GM13977 (cell line): ENCODE measurements around the gene RECQL5.
"Not testable (repeated sequence)": the region's sequence is repeated elsewhere in the genome, so short reads cannot be mapped to it uniquely, and the experiment has no call there.

Source experiments
- DNase-seq: peaks from one replicate; pipeline ENCODE4 v3.0.0; 2012; ENCODE audit warnings: low spot score
- in situ Hi-C: fragments of 300-500 bp; cut with MboI; formaldehyde crosslinking; loops from one replicate; pipeline ENCODE4 v1.12.0; 2022; ENCODE audit warnings: low sequenced_read_pairs, low pct_unique_long_range_greater_than_20kb, mixed read lengths, inconsistent platforms; ENCODE audit not compliant: unreplicated experiment
- TF ChIP-seq, protein P1 (sequence below): IDR thresholded peaks from 2 replicates; pipeline ENCODE4 v1.5.1; 2012; ENCODE audit warnings: mild to moderate bottlenecking, control low read depth; ENCODE audit not compliant: insufficient read depth; ENCODE audit errors: extremely low read depth, missing control alignments

RECQL5 gene

DNA sequence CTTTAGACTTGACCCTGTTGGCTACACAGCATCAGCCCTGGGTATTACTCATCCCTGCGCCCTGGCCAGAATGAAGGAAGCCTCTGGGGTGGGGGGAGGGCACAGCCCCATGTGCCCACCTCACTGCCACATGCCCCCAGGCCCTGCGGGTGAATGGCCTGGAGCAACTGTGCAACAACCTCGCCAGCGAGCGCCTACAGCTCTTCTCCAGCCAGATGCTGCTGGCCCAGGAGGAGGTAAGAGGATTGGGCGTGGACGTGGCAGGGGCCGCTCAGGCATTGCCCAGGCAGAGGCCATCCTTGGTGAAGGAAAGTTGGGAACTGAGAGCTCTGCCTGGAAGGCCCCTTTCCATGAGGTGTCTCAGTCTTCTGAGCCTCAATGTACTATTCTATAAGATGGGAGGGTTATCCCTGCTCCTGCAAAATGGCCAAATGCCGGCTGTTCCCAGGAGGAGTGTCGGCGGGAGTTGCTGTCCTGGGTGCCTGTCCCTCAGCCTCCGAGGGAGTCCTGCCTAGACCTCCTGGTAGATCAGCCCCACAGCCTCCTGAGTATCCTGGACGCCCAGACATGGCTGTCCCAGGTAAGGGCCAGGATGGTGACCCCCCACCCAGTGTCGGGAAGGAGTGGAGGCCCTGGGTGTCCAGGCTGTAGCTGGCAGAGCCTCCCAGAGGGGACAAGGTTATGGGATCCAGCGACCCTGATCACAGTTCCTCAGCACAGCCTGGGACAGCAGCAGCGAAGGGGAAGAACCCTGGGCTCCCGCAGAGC lies 70.5 kb downstream of the RECQL5 start:
- TF ChIP-seq, protein P1, sequence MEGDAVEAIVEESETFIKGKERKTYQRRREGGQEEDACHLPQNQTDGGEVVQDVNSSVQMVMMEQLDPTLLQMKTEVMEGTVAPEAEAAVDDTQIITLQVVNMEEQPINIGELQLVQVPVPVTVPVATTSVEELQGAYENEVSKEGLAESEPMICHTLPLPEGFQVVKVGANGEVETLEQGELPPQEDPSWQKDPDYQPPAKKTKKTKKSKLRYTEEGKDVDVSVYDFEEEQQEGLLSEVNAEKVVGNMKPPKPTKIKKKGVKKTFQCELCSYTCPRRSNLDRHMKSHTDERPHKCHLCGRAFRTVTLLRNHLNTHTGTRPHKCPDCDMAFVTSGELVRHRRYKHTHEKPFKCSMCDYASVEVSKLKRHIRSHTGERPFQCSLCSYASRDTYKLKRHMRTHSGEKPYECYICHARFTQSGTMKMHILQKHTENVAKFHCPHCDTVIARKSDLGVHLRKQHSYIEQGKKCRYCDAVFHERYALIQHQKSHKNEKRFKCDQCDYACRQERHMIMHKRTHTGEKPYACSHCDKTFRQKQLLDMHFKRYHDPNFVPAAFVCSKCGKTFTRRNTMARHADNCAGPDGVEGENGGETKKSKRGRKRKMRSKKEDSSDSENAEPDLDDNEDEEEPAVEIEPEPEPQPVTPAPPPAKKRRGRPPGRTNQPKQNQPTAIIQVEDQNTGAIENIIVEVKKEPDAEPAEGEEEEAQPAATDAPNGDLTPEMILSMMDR: no peak
- DNase-seq: no peak
- in situ Hi-C loops: no loop called here

DNA sequence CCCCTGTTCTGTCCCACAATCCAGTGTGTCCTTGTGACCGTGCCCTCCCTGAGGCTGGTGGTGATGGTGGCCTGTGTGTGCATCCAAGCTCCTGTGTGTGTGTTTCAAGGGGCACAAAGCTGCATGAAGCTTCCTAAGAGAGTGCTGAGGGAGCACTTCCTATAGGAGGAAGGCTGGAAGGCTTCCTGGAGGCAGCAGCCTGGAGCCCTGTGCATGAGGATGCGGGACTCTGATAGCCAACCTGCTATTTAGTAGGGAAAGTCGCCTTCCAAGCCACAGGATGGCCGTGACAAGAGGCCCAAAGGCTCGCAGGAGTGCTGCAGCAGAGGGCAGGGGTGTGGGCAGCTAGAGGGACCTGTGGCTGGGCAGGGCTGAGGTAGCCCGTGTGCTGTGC lies 71.0 kb downstream of the RECQL5 start:
- TF ChIP-seq, protein P1: no peak
- DNase-seq: no peak
- in situ Hi-C loops: no loop called here

DNA sequence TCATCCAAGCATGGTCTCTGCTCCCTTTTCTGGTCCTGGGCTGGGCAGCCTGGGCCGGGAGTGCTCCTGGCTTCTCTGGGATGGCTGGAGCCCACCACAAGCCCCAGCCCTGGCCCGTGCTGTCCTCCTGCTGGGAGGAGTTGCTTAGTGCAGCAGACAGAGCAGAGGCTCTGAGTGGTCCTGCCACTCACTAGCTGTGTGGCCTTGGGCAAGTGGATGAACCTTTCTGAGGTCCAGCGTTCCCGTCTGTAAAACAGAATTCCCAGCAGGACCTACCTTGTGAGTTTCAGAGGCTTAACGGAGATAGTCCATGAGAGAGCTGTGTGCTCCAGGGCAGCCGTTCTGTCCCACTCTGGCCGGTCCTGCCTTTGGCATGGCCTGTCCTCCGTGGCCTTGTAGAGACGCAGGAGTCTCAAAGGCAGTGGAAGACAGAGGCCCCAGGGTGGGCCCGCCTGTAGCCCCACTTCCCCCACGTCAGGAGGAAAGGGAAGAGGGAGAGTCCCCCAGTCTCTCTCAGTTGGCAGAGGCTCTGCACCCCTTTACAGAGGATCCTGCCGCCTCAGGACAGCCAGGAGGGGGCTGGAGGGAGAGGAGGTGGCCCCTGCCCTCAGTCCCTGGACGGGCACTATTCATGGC lies 71.6 kb downstream of the RECQL5 start:
- in situ Hi-C loops: no loop called here
- DNase-seq: no peak
- TF ChIP-seq, protein P1: no peak

DNA sequence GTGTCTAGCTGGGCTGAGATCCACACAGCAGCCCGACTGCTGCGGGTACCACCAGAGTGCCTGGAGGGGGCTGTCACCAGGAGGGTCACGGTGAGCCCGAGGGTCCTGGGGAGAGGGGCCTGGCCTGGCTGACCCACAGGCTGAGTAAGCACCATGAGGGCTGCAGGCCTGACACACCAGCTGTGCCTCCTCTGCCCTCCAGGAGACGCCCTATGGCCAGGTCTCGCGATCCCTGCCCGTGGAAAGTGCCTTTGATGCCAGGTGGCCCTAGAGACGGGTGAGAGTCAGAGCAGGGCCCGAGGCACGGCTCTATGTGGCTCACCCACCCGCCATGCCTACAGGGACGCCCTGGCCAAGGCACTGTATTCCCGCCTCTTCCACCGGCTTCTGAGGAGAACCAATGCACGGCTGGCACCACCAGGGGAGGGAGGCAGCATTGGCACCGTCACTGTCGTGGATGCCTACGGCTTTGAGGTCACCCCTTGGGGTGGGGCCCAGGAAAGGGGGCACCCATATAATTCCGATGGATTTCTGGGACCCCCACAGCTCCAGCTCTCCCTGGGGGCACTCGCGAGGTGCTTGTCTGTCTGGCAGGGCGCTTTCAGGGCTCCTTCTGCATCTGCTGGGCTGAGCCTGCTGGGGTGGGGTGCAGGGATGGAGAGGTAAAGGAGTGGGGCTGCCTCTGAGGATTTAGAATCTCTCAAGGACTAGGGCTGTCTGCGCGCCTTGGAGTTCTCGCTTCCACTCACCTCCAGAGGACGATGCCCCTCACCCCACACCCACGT lies 72.3 kb downstream of the RECQL5 start:
- TF ChIP-seq, protein P1: no peak
- in situ Hi-C loops: no loop called here
- DNase-seq: no peak

DNA sequence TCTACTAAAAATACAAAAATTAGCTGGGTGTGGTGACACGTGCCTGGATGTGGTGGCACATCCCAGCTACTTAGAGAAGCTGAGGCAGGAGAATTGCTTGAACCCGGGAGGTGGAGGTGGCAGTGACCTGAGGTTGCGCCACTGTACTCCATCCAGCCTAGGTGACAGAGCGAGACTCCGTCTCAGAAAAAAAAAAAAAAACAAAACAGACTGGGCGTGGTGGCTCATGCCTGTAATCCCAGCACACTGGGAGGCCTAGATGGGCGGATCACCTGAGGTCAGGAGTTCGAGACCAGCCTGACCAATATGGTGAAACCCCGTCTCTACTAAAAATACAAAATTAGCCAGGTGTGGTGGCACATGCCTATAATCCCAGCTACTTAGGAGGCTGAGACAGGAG lies 73.5 kb downstream of the RECQL5 start:
- in situ Hi-C loops, DNase-seq: not testable (repeated sequence)

DNA sequence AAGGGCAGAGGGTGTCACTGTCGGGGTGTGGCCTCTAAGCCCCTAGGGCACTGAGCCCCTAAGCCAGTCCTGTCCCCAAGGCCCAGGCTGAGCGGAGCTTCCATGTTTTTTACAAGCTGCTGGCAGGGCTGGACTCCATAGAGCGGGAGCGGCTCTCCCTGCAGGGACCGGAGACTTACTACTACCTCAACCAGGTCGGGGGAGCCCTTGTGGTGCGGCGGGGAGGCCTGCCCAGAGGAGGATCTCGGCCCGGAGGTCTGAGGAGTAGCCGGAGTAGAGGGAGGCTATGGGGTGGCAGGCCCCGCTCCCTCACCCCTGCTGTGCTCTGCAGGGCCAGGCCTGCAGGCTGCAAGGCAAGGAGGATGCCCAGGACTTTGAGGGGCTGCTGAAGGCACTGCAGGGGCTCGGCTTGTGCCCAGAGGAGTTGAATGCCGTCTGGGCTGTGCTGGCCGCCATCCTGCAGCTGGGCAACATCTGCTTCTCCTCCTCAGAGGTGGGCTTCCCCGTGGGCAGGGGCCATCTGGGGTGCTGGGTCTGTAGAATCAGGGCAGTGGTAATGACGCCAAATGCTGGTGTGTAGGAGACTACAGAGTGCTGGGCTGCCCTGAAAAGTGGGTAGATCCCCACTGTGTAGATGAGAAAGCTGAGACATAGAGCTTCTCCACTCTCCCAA lies 74.5 kb downstream of the RECQL5 start:
- TF ChIP-seq, protein P1: no peak
- no peak for DNase-seq
- in situ Hi-C loops: no loop called here
